GM13977 (cell line): ENCODE measurements around the gene ADAMTS14.

Experiments used
- DNase-seq: peaks from one replicate; pipeline ENCODE4 v3.0.0; 2012; ENCODE audit warnings: low spot score
- in situ Hi-C: fragments of 300-500 bp; cut with MboI; formaldehyde crosslinking; loops from one replicate; pipeline ENCODE4 v1.12.0; 2022; ENCODE audit warnings: low sequenced_read_pairs, low pct_unique_long_range_greater_than_20kb, mixed read lengths, inconsistent platforms; ENCODE audit not compliant: unreplicated experiment
- TF ChIP-seq, protein P1 (sequence below): IDR thresholded peaks from 2 replicates; pipeline ENCODE4 v1.5.1; 2012; ENCODE audit warnings: mild to moderate bottlenecking, control low read depth; ENCODE audit not compliant: insufficient read depth; ENCODE audit errors: extremely low read depth, missing control alignments

Gene ADAMTS14

DNA sequence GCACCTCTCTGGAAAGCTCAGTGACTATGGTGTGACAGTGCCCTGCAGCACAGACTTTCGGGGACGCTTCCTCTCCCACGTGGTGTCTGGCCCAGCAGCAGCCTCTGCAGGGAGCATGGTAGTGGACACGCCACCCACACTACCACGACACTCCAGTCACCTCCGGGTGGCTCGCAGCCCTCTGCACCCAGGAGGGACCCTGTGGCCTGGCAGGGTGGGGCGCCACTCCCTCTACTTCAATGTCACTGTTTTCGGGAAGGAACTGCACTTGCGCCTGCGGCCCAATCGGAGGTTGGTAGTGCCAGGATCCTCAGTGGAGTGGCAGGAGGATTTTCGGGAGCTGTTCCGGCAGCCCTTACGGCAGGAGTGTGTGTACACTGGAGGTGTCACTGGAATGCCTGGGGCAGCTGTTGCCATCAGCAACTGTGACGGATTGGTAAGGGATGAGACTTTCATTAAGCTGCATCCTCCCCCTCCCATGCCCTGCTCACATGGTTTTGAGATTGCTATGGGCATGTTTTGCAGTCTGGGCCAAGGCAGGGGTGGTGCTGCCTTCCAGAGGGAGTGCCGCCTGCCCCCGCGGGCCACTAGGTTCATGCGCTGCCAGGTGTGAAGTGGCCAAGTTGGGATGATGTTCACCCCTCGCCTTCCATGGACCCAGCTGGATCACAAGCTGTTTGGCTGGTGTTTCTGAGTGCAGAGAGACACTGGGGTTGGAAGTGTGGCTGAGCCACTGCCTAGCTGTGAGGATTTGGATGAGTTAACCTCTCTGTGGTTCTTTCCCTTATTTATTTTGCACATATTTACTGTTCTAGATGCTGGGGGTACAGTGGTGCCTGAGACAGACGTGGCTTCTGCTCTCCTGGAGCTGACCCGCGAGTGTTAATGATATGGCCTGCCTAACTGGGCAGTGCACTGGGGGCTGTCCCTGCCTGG lies 2.5 kb downstream of the ADAMTS14 start:
- DNase-seq, result no peak
- TF ChIP-seq, protein P1, sequence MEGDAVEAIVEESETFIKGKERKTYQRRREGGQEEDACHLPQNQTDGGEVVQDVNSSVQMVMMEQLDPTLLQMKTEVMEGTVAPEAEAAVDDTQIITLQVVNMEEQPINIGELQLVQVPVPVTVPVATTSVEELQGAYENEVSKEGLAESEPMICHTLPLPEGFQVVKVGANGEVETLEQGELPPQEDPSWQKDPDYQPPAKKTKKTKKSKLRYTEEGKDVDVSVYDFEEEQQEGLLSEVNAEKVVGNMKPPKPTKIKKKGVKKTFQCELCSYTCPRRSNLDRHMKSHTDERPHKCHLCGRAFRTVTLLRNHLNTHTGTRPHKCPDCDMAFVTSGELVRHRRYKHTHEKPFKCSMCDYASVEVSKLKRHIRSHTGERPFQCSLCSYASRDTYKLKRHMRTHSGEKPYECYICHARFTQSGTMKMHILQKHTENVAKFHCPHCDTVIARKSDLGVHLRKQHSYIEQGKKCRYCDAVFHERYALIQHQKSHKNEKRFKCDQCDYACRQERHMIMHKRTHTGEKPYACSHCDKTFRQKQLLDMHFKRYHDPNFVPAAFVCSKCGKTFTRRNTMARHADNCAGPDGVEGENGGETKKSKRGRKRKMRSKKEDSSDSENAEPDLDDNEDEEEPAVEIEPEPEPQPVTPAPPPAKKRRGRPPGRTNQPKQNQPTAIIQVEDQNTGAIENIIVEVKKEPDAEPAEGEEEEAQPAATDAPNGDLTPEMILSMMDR, result no peak
- in situ Hi-C loops, result no loop called here

DNA sequence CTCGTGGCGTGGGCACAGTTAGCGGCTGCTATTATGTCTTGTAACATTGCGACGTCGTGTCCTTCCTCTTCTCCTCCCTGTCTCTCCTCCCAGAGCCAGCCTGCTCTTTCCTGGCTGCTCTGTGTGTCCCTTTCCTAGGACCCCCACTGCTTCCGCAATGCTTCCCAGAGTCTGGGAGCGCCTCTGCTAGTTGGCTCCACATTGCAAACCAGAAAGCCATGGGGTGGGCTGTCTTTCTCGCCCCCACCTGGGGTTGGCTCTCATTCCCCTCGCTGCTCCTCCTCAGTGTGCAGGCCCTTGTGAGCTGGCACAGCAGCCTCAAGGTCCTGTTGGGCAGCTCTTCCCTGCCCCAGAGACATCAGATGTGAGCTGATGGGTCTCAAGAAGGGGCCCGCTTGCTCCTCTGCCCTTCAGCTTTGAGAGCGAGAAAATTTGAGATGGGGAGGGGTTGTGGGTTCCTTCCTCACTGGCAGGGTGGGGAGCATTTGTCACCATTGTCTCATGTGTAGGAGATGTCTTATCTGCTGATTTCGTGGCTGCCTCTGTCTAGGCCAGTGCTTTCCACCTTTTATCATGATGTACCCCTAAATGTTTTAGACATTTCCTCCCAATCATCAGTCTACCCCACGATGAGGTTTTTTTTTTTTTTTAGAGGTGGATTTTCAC lies 3.3 kb downstream of the ADAMTS14 start:
- in situ Hi-C loops, result no loop called here
- no peak for DNase-seq
- TF ChIP-seq, protein P1, result no peak

GRCh38 chr10:70676511-70676910 lies 4.2 kb downstream of the ADAMTS14 start:
- no peak for DNase-seq
- in situ Hi-C loops, result no loop called here
- TF ChIP-seq, protein P1, result no peak

DNA sequence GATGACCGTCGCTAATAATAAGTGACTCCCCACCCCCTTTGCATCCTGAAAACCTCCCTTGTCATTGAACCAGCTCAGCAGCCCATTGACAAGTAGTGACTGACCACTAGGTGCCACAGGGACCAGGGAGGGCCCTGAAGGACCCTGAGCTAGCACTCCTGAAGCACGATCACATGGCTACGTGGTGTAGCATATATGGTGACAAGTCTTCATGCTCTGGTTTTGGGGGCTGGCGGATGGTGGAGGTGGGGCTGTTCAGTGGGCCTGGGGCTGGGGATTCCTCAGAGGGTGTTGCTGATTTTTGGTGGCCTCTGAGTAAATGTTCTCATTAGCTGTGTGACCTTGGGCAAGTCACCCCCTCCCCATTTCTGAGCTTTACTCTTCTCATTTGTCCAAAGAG lies 4.7 kb downstream of the ADAMTS14 start:
- no peak for DNase-seq
- TF ChIP-seq, protein P1, result no peak

GRCh38 chr10:70677620-70678249 lies 5.4 kb downstream of the ADAMTS14 start:
- in situ Hi-C loops, result no loop called here
- no peak for DNase-seq
- TF ChIP-seq, protein P1, result no peak

More for the DNA sequence above, 4.7 kb downstream of the ADAMTS14 start:
- in situ Hi-C loops, result no loop called here

DNA sequence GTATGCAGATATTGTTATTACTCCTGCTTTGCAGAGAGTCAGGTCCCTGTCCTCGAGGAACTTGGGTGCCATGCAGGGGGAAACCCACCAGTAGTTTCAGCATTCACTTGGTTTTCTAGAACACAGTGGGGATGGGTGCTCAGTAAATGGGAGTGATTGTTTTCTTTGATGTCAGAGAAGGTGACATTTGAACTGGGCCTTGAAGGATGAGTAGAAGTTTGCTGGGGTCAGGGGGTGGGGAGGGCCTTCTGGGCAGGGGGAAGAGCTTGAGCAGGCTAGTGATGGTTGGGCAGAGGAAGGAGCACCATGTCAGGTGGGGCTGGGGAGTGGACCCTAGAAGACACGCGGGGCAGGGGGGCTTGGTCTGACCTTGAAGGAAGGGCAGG lies 5.9 kb downstream of the ADAMTS14 start:
- DNase-seq, result no peak
- in situ Hi-C loops, result no loop called here

More for the DNA sequence above, 5.9 kb downstream of the ADAMTS14 start:
- TF ChIP-seq, protein P1, result no peak
